H9 (cell line): Measurements from ENCODE around the gene NEAT1. TPM values are rescaled to one million over a fixed set of nuclear protein-coding genes. Genes with fewer than 3 reads are reported as not detected.

Source experiments
- DNase-seq: peaks from one replicate; pipeline ENCODE4 v3.0.0-alpha.2; 2017
- H2AFZ ChIP-seq: one replicate; pipeline ENCODE4 v1.6.1; 2013; ENCODE audit warnings: mild to moderate bottlenecking, low read length, control low read depth, moderate library complexity
- H2AK5ac ChIP-seq: 2 replicates; pipeline ENCODE4 v1.6.1; 2013; ENCODE audit warnings: low read length, control low read depth, mixed read lengths; ENCODE audit not compliant: insufficient read length
- H2BK120ac ChIP-seq: one replicate; pipeline ENCODE4 v1.6.1; 2013; ENCODE audit warnings: low read depth, mild to moderate bottlenecking, low read length, control low read depth, inconsistent platforms; ENCODE audit not compliant: poor library complexity, severe bottlenecking
- H2BK12ac ChIP-seq: 2 replicates; pipeline ENCODE4 v1.6.1; 2013; ENCODE audit warnings: low read length, control low read depth, mixed read lengths, low read depth; ENCODE audit not compliant: insufficient read length
- H2BK15ac ChIP-seq: 2 replicates; pipeline ENCODE4 v1.6.1; 2013; ENCODE audit warnings: low read depth, low read length, control low read depth
- H2BK20ac ChIP-seq: one replicate; pipeline ENCODE4 v1.6.1; 2013; ENCODE audit warnings: low read depth, mild to moderate bottlenecking, low read length, control low read depth, inconsistent platforms; ENCODE audit not compliant: poor library complexity, severe bottlenecking
- H2BK5ac ChIP-seq: 2 replicates; pipeline ENCODE4 v1.6.1; 2013; ENCODE audit warnings: low read length, control low read depth, mixed read lengths; ENCODE audit not compliant: insufficient read length
- H3K14ac ChIP-seq: 2 replicates; pipeline ENCODE4 v1.6.1; 2013; ENCODE audit warnings: low read length, control low read depth; ENCODE audit not compliant: insufficient read depth
- H3K18ac ChIP-seq: 2 replicates; pipeline ENCODE4 v1.6.1; 2013; ENCODE audit warnings: low read depth, mild to moderate bottlenecking, mixed read lengths, low read length, control low read depth; ENCODE audit not compliant: insufficient read length
- H3K23ac ChIP-seq: 2 replicates; pipeline ENCODE4 v1.6.1; 2013; ENCODE audit warnings: low read length, control low read depth, mixed read lengths, low read depth; ENCODE audit not compliant: insufficient read length
- H3K23me2 ChIP-seq: 2 replicates; pipeline ENCODE4 v1.6.1; 2013; ENCODE audit warnings: low read depth, mild to moderate bottlenecking, mixed read lengths, low read length, control low read depth; ENCODE audit not compliant: insufficient read length, poor library complexity, severe bottlenecking
- H3K27ac ChIP-seq: 2 replicates; pipeline ENCODE4 v1.5.1; 2013; ENCODE audit warnings: low read length, control low read depth, mixed read lengths, low read depth; ENCODE audit not compliant: insufficient read length
- H3K27me3 ChIP-seq: 2 replicates; pipeline ENCODE4 v1.6.1; 2013; ENCODE audit warnings: low read length, control low read depth, inconsistent platforms; ENCODE audit not compliant: insufficient read depth
- H3K4ac ChIP-seq: 2 replicates; pipeline ENCODE4 v1.6.1; 2013; ENCODE audit warnings: low read depth, mild to moderate bottlenecking, control low read depth, inconsistent platforms, low read length, moderate library complexity
- H3K4me1 ChIP-seq: 2 replicates; pipeline ENCODE4 v1.6.1; 2013; ENCODE audit warnings: low read length, control low read depth, inconsistent platforms; ENCODE audit not compliant: insufficient read depth
- H3K4me2 ChIP-seq: 2 replicates; pipeline ENCODE4 v1.6.1; 2013; ENCODE audit warnings: low read length, control low read depth, mixed read lengths; ENCODE audit not compliant: insufficient read length, insufficient read depth
- H3K56ac ChIP-seq: 2 replicates; pipeline ENCODE4 v1.6.1; 2013; ENCODE audit warnings: low read depth, mild to moderate bottlenecking, mixed read lengths, low read length, control low read depth; ENCODE audit not compliant: insufficient read length
- H3K79me1 ChIP-seq: 2 replicates; pipeline ENCODE4 v1.6.1; 2013; ENCODE audit warnings: low read depth, mild to moderate bottlenecking, moderate library complexity, low read length, control low read depth, inconsistent platforms; ENCODE audit not compliant: insufficient read depth, poor library complexity, severe bottlenecking
- H3K79me2 ChIP-seq: 2 replicates; pipeline ENCODE4 v1.6.1; 2013; ENCODE audit warnings: low read length, control low read depth, inconsistent platforms; ENCODE audit not compliant: insufficient read depth
- H3K9ac ChIP-seq: 2 replicates; pipeline ENCODE4 v1.6.1; 2013; ENCODE audit warnings: low read length, control low read depth, mixed read lengths; ENCODE audit not compliant: insufficient read length; ENCODE audit errors: extremely low read depth
- H3K9me3 ChIP-seq: one replicate; pipeline ENCODE4 v1.6.1; 2013; ENCODE audit warnings: low read depth, low read length, inconsistent platforms; ENCODE audit not compliant: control insufficient read depth
- H3T11ph ChIP-seq: one replicate; pipeline ENCODE4 v1.6.1; 2013; ENCODE audit warnings: mild to moderate bottlenecking, low read length, control low read depth, inconsistent platforms
- H4K20me1 ChIP-seq: one replicate; pipeline ENCODE4 v1.6.1; 2013; ENCODE audit not compliant: control insufficient read depth, insufficient read length, insufficient read depth
- H4K5ac ChIP-seq: 2 replicates; pipeline ENCODE4 v1.6.1; 2013; ENCODE audit warnings: low read depth, mild to moderate bottlenecking, mixed read lengths, low read length, control low read depth; ENCODE audit not compliant: insufficient read length
- H4K8ac ChIP-seq: replicated peaks from 2 replicates; pipeline ENCODE4 v1.6.1; 2013; ENCODE audit warnings: low read length, control low read depth, mixed read lengths, low read depth; ENCODE audit not compliant: insufficient read length
- H4K91ac ChIP-seq: 2 replicates; pipeline ENCODE4 v1.6.1; 2013; ENCODE audit warnings: low read depth, mild to moderate bottlenecking, moderate library complexity, mixed read lengths, low read length, control low read depth; ENCODE audit not compliant: insufficient read length
- H3K27ac Mint-ChIP-seq, 3 experiments: 2 replicates in 2 of 3; 3 replicates in 1 of 3; pipeline ENCODE4 v1.8.0; 2020 to 2021; ENCODE audit warnings: mixed read lengths in 3 of 3, mild to moderate bottlenecking in 1 of 3, moderate library complexity in 1 of 3
- H3K27me3 Mint-ChIP-seq: 2 replicates; pipeline ENCODE4 v1.8.0; 2021; ENCODE audit warnings: low read depth, mild to moderate bottlenecking, moderate library complexity, mixed read lengths
- H3K36me3 Mint-ChIP-seq, 3 experiments: 2 replicates in 2 of 3; 3 replicates in 1 of 3; pipeline ENCODE4 v1.8.0; 2020 to 2021; ENCODE audit warnings: low read depth in 3 of 3, mixed read lengths in 3 of 3; ENCODE audit not compliant: insufficient read depth in 1 of 3
- H3K4me1 Mint-ChIP-seq, 2 experiments: 2 replicates each; pipeline ENCODE4 v1.8.0; 2020; ENCODE audit warnings: mixed read lengths in 2 of 2
- H3K4me3 Mint-ChIP-seq, 2 experiments: 2 replicates in 1 of 2; 3 replicates in 1 of 2; pipeline ENCODE4 v1.8.0; 2020 to 2021; ENCODE audit warnings: mild to moderate bottlenecking in 2 of 2, mixed read lengths in 2 of 2, moderate library complexity in 1 of 2
- H3K9me3 Mint-ChIP-seq, 2 experiments: 2 replicates in 1 of 2; 3 replicates in 1 of 2; pipeline ENCODE4 v1.8.0; 2020; ENCODE audit warnings: mild to moderate bottlenecking in 2 of 2, mixed read lengths in 2 of 2, moderate library complexity in 1 of 2
- WGBS: extraction: QIAGEN DNeasy Blood & Tissue Kit; methylation state at CpG from one replicate; pipeline ENCODE4 v1.1.7; 2013; ENCODE audit warnings: missing lambda C conversion rate, low lambda C conversion rate, mixed read lengths; ENCODE audit not compliant: insufficient read length; ENCODE audit errors: extremely low coverage; 5-methylcytosine and 5-hydroxymethylcytosine counted together
- total RNA-seq: library from RNA; stranded (reverse); gene quantifications from 2 replicates; pipeline ENCODE4 v1.2.1, GENCODE V29; 2021
- TF ChIP-seq, protein P1 (sequence below): fragments of 200-600 bp; sonication (generic); conservative IDR thresholded peaks from 3 replicates; pipeline ENCODE4 v1.8.0; 2021; ENCODE audit warnings: antibody characterized with exemption, mild to moderate bottlenecking

NEAT1 gene
- total RNA-seq, 1 experiment from 2014 or later, result 12.7 TPM

GRCh38 chr11:65452806-65453490 is 30.4 kb downstream of the NEAT1 start:
- no CpG with 5 or more reads among the region's 8 CpGs for WGBS
- no peak overlapping the region for H4K5ac ChIP-seq
- H2AK5ac ChIP-seq, result no peak overlapping the region
- H2BK15ac ChIP-seq, result no peak overlapping the region; the same call in 1 of the 2 replicates
- no peak overlapping the region for H3K56ac ChIP-seq
- no peak overlapping the region for H3K14ac ChIP-seq
- no peaks in the 10 kb centered on the region for H3K4me1 ChIP-seq
- H2BK12ac ChIP-seq, result no peak overlapping the region
- H3K27me3 Mint-ChIP-seq, result peaks cover 88% of the 10 kb centered on the region
- no peak overlapping the region for H3T11ph ChIP-seq
- no peak overlapping the region for H3K18ac ChIP-seq
- H3K27ac Mint-ChIP-seq, result no peak overlapping the region
- H3K4me1 Mint-ChIP-seq, result peaks cover 17 to 21% of the 10 kb centered on the region in 2 experiments
- peaks cover 2 to 4% (median 3%) of the 10 kb centered on the region in 3 experiments; a peak in 5 of 7 replicates for H3K36me3 Mint-ChIP-seq
- no peak overlapping the region for H4K8ac ChIP-seq
- H2BK120ac ChIP-seq, result no peak overlapping the region
- TF ChIP-seq, protein P1, sequence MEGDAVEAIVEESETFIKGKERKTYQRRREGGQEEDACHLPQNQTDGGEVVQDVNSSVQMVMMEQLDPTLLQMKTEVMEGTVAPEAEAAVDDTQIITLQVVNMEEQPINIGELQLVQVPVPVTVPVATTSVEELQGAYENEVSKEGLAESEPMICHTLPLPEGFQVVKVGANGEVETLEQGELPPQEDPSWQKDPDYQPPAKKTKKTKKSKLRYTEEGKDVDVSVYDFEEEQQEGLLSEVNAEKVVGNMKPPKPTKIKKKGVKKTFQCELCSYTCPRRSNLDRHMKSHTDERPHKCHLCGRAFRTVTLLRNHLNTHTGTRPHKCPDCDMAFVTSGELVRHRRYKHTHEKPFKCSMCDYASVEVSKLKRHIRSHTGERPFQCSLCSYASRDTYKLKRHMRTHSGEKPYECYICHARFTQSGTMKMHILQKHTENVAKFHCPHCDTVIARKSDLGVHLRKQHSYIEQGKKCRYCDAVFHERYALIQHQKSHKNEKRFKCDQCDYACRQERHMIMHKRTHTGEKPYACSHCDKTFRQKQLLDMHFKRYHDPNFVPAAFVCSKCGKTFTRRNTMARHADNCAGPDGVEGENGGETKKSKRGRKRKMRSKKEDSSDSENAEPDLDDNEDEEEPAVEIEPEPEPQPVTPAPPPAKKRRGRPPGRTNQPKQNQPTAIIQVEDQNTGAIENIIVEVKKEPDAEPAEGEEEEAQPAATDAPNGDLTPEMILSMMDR, result no peak
- H3K27me3 ChIP-seq, result peaks cover 18% of the 10 kb centered on the region
- H4K91ac ChIP-seq, result no peak overlapping the region
- H3K23me2 ChIP-seq, result peaks cover 4% of the 10 kb centered on the region
- no peak overlapping the region for H3K9ac ChIP-seq
- H3K79me1 ChIP-seq, result no peaks in the 10 kb centered on the region
- H4K20me1 ChIP-seq, result no peaks in the 10 kb centered on the region
- no peak overlapping the region for H3K4me2 ChIP-seq
- H3K4ac ChIP-seq, result no peak overlapping the region
- no peak overlapping the region for H2AFZ ChIP-seq
- no peaks in the 10 kb centered on the region for H3K9me3 ChIP-seq
- DNase-seq, result no peak
- no peak overlapping the region for H2BK20ac ChIP-seq
- no peaks in the 10 kb centered on the region for H3K79me2 ChIP-seq
- no peak overlapping the region for H3K23ac ChIP-seq
- H3K4me3 Mint-ChIP-seq, result no peak overlapping the region
- no peak overlapping the region for H3K27ac ChIP-seq
- no peak overlapping the region for H2BK5ac ChIP-seq
- peaks cover 25 to 36% of the 10 kb centered on the region in 2 experiments for H3K9me3 Mint-ChIP-seq
